Gastrocnemius medialis (tissue), 4 donors: Measurements from ENCODE around the gene GNG2. TPM values are rescaled to one million over a fixed set of nuclear protein-coding genes. Genes with fewer than 3 reads are reported as not detected.
A peak's percentile ranks its signal among the peaks of the same experiment; 100 is the strongest.

Source experiments
- ATAC-seq, 2 donors: fragments of 150-250 bp; one replicate each; pipeline ENCODE4 v1.9.1; 2016
- DNase-seq, 2 donors: peaks; one replicate each; pipeline ENCODE4 v3.0.0-alpha.2; 2019
- H3K27ac ChIP-seq, 4 donors: fragments of 200-600 bp; sonication (generic); 1 replicate in 1 of 4; 2 replicates in 3 of 4; pipeline ENCODE4 v1.5.1; 2016 to 2018; ENCODE audit warnings: mild to moderate bottlenecking in 2 of 4, moderate library complexity in 1 of 4
- H3K27me3 ChIP-seq, 3 donors: fragments of 200-600 bp; sonication (generic) in 2 of 3; 1 replicate in 1 of 3; 2 replicates in 2 of 3; pipeline versions ENCODE4 v1.5.1 to v1.6.0; 2016 to 2019; ENCODE audit warnings: mild to moderate bottlenecking in 1 of 3, moderate library complexity in 1 of 3
- H3K36me3 ChIP-seq, 2 donors: fragments of 200-600 bp; sonication (generic) in 1 of 2; one replicate each; pipeline ENCODE4 v1.5.1; 2017 to 2018
- H3K4me1 ChIP-seq, 2 donors: fragments of 200-600 bp; sonication (generic) in 1 of 2; one replicate each; pipeline ENCODE4 v1.5.1; 2016 to 2017; ENCODE audit warnings: mild to moderate bottlenecking in 2 of 2
- H3K4me3 ChIP-seq, 4 donors: fragments of 200-600 bp; sonication (generic) in 3 of 4; 1 replicate in 1 of 4; 2 replicates in 3 of 4; pipeline ENCODE4 v1.5.1; 2016 to 2019; ENCODE audit warnings: mild to moderate bottlenecking in 2 of 4
- H3K9me3 ChIP-seq, 3 donors: fragments of 200-600 bp; sonication (generic) in 2 of 3; 1 replicate in 1 of 3; 2 replicates in 2 of 3; pipeline ENCODE4 v1.5.1; 2016 to 2019
- POLR2A ChIP-seq, 2 donors: fragments of 450-650 bp; IDR thresholded peaks; one replicate each; pipeline ENCODE4 v1.6.1; 2017; ENCODE audit warnings: antibody characterized with exemption in 2 of 2, mild to moderate bottlenecking in 2 of 2, moderate library complexity in 2 of 2
- in situ Hi-C, 4 donors: fragments of 200-750 bp; cut with MboI; loops; one replicate each; pipeline versions ENCODE4 v1.15.0 to v1.8.0; 2017; ENCODE audit warnings: low sequenced_read_pairs in 4 of 4
- intact Hi-C: fragments of 100-400 bp; cut with DNase I; formaldehyde crosslinking; loops from one replicate; pipeline ENCODE4 v1.15.1; 2023; ENCODE audit warnings: low total_unique reads
- total RNA-seq, 4 donors: library from RNA; depleted of rRNA; stranded (reverse); fragments of >200 nt; gene quantifications; one replicate each; pipeline versions ENCODE4 v1.1.0 to v1.2.3, GENCODE V29; 2016
- TF ChIP-seq, protein P1 (sequence below), 5 experiments: fragments of 450-650 bp in 3 of 5; fragments of 200-600 bp in 2 of 5; sonication (generic) in 2 of 5; IDR thresholded peaks in 4 of 5; conservative IDR thresholded peaks in 1 of 5; 1 replicate in 4 of 5; 2 replicates in 1 of 5; pipeline ENCODE4 v1.5.1; 2016 to 2019; ENCODE audit warnings: antibody characterized with exemption in 5 of 5, mild to moderate bottlenecking in 3 of 5, moderate library complexity in 3 of 5

Gene GNG2
- total RNA-seq, 4 donors from 2014 or later = 0.41 to 4.9 (median 2.2) TPM

DNA sequence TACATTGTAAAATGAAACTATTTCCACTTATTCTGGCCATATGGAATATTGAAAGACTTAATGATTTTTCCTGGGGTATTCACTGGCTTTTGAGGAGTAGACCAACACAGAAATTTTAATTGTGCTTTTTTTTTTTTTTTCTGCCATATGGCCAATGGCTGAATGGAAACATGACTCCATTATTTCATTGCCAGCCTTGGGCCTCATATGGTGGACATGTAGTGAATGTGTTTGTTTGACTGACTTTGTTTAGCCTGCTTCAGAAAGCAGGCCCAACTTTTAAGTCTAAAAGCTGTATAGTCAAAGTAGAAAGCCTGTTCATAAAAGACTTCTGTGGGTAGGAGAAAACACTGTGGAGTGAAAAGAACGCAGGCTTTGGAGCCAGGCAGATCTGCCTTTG lies 2.4 kb downstream of the GNG2 start:
- ATAC-seq (no peak), DNase-seq (no peak)
- intact Hi-C loops (no loop called here), in situ Hi-C loops (no loop called here)
- TF ChIP-seq, protein P1, sequence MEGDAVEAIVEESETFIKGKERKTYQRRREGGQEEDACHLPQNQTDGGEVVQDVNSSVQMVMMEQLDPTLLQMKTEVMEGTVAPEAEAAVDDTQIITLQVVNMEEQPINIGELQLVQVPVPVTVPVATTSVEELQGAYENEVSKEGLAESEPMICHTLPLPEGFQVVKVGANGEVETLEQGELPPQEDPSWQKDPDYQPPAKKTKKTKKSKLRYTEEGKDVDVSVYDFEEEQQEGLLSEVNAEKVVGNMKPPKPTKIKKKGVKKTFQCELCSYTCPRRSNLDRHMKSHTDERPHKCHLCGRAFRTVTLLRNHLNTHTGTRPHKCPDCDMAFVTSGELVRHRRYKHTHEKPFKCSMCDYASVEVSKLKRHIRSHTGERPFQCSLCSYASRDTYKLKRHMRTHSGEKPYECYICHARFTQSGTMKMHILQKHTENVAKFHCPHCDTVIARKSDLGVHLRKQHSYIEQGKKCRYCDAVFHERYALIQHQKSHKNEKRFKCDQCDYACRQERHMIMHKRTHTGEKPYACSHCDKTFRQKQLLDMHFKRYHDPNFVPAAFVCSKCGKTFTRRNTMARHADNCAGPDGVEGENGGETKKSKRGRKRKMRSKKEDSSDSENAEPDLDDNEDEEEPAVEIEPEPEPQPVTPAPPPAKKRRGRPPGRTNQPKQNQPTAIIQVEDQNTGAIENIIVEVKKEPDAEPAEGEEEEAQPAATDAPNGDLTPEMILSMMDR (IDR thresholded peaks at IDR 0.05 in 4 of 5, conservative IDR thresholded peaks at IDR 0.05 in 1 of 5) = no peak
- no peak for TF ChIP-seq POLR2A (IDR thresholded peaks at IDR 0.05)
- H3K9me3 ChIP-seq = no peaks in the 10 kb centered on the region
- peaks cover 0 to 3% (median 2%) of the 10 kb centered on the region in 3 donors for H3K27me3 ChIP-seq
- H3K4me1 ChIP-seq = peaks cover 4 to 7% of the 10 kb centered on the region in 2 donors
- H3K27ac ChIP-seq = no peak overlapping the region
- no peaks in the 10 kb centered on the region for H3K36me3 ChIP-seq
- peak overlapping the region in 1 of 4 donors; percentile 51 for H3K4me3 ChIP-seq

DNA sequence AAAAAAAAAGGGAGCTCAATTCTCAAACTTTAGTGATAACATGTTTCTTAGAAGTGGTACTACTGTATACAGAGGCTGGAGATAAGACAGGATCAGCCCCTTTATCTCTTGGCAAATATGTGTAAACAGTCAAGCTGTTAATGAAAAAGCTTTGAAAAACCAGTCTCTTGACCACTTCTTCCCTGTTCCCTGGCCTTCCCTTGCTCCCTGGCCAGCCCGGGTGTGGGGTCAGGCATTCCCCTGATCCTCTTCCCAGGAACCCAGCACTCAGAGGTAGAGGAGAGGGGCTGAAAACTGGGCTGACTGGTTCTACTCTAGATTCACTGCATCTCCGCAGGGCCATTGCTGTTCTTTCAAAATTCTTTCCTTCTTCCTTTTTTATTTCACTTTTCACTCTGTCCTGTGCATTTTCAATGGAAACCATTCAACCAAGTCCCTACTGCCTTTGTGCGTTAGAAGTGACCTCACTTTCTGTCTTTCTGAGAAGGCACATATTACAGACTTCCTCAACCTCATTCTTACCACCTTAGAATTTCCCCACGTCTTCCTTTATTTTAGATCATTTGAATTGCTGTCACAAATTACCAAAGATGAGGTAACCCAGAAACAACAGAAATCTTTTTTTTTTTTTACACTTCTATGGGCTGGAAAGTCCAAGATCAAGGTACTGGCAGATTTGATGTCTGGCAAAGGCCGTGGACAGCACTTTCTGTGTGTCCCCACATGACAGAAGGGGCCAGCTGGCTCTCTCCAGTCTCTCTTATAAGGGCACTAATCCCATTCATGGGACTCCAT lies 5.7 kb downstream of the GNG2 start:
- no peak for DNase-seq
- Histone ChIP-seq H3K9me3 (no peaks in the 10 kb centered on the region), H3K27me3 (peaks cover 0 to 2% (median 1%) of the 10 kb centered on the region in 3 donors), H3K36me3 (no peaks in the 10 kb centered on the region), H3K4me3 (no peak overlapping the region), H3K27ac (no peak overlapping the region), H3K4me1 (peaks cover 0 to under 1% of the 10 kb centered on the region in 2 donors)
- ATAC-seq = no peak
- intact Hi-C loops (no loop called here), in situ Hi-C loops (no loop called here)
- no peak for TF ChIP-seq POLR2A (IDR thresholded peaks at IDR 0.05)
- TF ChIP-seq, protein P1 (IDR thresholded peaks at IDR 0.05 in 4 of 5, conservative IDR thresholded peaks at IDR 0.05 in 1 of 5) = no peak

GRCh38 chr14:51867741-51868140 lies 7.3 kb downstream of the GNG2 start:
- Histone ChIP-seq H3K27ac (no peak overlapping the region), H3K4me3 (no peak overlapping the region), H3K36me3 (no peaks in the 10 kb centered on the region), H3K27me3 (peaks cover 0 to 2% (median 0%) of the 10 kb centered on the region in 3 donors), H3K4me1 (peaks cover 0 to under 1% of the 10 kb centered on the region in 2 donors), H3K9me3 (no peaks in the 10 kb centered on the region)
- intact Hi-C loops (no loop called here), in situ Hi-C loops (no loop called here)
- TF ChIP-seq, protein P1 (IDR thresholded peaks at IDR 0.05 in 4 of 5, conservative IDR thresholded peaks at IDR 0.05 in 1 of 5) = no peak
- TF ChIP-seq POLR2A (IDR thresholded peaks at IDR 0.05) = no peak
- no peak for ATAC-seq
- no peak for DNase-seq

- H3K4me3 ChIP-seq = no peak overlapping the region
- DNase-seq (no peak), ATAC-seq (no peak)
- peaks cover 0 to 2% (median 0%) of the 10 kb centered on the region in 3 donors for H3K27me3 ChIP-seq
- intact Hi-C loops (no loop called here), in situ Hi-C loops (no loop called here)
- H3K36me3 ChIP-seq = no peaks in the 10 kb centered on the region
- no peak overlapping the region for H3K27ac ChIP-seq
- peaks cover 0 to 3% of the 10 kb centered on the region in 2 donors for H3K4me1 ChIP-seq
- H3K9me3 ChIP-seq = no peaks in the 10 kb centered on the region
- no peak for TF ChIP-seq POLR2A (IDR thresholded peaks at IDR 0.05)
- TF ChIP-seq, protein P1 (IDR thresholded peaks at IDR 0.05 in 4 of 5, conservative IDR thresholded peaks at IDR 0.05 in 1 of 5) = no peak
Observed at GRCh38 chr14:51868405-51868804, 8.0 kb downstream of the GNG2 start.
